DMS153 treated with DMSO at 0.1 percent for 48 hours (cell line): ENCODE data around the gene LRRN4CL.
"Not testable (repeated sequence)": the region's sequence is repeated elsewhere in the genome, so short reads cannot be mapped to it uniquely, and the experiment has no call there.

Source experiments
- DNase-seq: peaks from one replicate; lab custom pipeline; 2025; ENCODE audit not compliant: unreplicated experiment; lab: John Stamatoyannopoulos, UW

LRRN4CL gene

DNA sequence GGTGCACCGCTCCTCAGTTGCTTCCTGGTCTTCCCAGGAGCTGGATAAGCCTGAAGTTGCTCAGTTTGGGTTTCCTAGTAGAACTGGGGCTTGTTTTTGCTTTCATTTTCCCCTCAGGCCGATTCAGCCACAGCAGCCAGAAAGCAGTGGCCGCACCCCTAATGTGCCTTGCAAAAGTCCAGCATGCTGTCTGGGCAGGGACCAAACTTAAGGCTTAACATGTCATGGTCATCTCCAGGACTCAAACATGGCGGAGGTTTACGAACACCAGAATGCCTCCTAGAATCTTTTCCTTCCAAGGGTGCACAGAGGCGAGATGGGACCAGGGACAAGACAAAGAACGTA lies 20.6 kb upstream of the LRRN4CL start:
- no peak for DNase-seq

DNA sequence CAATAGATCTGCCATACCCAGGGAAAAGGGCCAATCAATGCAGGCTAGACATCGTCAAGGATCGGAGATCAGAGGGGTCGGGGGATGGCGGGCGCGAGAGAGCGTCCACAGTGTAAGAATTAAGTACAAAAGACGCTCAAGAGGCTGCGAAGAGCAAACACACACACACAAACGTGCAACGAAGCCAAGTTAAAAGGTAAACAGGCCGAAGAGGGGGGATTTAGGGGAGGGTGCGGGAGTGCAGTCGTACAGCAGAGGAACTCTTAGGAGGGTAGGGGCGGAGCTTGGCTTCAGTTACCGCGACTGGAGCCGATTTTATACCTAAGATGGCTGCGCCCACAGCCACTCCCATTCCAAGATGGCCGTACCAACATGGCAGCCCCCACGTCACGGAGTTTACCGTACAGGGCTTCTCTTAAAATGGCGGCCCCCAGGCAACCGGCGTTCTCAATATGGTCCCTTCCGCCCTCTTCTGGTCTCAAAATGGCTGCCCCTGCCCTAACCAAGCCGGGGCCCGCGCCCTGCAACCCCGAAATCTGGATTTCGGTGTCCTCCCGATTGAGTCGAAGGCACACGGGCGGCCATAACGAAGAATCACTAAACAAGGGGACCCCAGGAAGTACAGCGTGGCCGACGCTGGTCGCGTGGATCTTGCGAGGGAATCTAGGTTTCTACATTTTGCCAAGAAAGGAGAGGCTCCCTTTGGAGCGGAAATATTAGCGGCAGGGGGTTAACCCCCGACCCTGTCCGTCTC lies 20.1 kb upstream of the LRRN4CL start:
- DNase-seq = peak; percentile 99

DNA sequence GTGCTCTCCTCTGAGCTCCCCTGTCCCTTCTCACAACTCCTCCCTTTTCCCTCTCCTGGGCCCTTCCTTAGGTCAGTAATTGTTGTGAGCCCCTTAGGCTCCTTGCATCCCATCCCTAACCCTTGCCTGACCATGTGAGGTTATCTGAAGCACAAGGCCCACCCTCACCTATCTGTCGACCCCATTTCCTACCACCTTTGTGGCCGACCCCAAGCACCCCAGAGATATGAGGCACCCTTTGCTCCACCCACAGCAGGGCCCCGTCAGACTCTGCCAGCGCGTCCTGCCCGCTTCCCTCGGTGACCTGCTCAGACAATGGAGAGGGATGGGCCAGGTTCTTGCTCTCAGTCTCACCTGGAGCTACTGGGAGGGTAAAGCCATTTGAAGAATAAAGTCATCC lies 19.5 kb upstream of the LRRN4CL start:
- peak; percentile 62 for DNase-seq

DNA sequence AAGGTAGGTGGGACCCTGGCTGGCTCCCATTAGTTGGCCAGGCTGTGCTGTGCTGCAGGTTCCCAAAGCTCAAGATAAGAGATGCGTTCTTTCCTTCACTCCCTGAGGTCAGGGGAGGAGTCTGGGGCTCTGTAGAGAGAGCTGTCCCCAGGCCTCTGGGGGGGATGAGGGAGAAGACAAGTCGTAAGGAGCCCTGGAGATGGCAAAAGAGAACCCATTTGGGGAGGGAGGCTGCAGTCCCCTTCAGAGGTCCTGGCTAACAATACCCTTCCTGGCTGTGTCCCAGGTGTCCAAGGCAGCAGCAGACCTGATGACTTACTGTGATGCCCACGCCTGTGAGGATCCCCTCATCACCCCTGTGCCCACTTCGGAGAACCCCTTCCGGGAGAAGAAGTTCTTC lies 19.1 kb upstream of the LRRN4CL start:
- DNase-seq = no peak

DNA sequence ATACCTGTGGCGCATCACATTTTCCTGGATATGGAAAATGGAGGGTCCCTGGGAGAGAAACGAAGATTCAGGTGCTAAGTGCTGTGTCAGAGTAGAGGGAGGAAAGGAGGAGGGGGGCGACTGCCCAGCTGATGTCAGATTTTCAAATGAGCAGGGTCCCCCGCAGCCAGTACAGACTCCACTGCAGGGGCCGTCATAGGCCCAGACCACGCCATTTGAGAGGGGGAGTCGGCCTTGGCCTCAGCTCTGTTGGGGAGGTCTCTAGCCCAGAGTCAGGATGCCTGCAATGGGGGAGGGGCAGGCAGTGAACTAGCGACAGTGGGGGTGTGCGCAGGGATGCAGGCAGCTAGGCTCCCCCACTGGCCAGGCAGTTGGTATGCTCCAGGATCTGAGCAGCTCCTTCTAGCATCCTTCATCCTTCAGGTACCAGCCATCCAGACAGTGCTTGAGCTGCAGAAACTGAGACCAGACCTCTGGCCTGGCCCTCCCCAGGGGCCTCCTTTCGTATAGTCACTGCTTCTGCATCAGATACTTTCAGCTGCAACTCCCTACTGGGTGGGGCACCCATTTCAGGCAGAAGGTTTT lies 18.0 kb upstream of the LRRN4CL start, which contains the start of the genes BSCL2 and GNG3:
TSS of gene BSCL2 (minus strand) at position 148 of the 585 bp plus-strand sequence. CDS start 229 bp downstream, outside the sequence.
TSS of gene GNG3 (plus strand) at position 400 of the 585 bp plus-strand sequence. CDS start 620 bp downstream, outside the sequence.
- DNase-seq = peak; percentile 46

DNA sequence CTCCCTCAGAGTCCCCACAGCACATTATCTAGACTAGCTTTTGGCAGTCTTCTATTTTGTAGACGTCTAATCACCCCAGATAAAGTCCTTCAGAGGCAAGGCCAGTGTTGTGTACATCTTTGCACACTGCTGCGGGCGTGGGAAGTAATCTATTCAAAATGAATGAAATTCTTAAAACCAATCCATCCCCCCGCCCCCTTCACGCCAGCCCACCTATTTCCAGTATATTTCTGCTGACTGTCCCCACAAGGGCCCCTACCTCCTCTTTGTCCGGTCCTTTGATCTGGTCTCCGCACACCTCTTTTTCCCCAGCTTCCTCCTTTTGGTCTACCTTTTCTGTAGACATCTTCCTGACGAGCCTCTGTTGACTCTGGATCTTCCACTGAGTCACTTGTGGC lies 17.5 kb upstream of the LRRN4CL start:
- DNase-seq = no peak

DNA sequence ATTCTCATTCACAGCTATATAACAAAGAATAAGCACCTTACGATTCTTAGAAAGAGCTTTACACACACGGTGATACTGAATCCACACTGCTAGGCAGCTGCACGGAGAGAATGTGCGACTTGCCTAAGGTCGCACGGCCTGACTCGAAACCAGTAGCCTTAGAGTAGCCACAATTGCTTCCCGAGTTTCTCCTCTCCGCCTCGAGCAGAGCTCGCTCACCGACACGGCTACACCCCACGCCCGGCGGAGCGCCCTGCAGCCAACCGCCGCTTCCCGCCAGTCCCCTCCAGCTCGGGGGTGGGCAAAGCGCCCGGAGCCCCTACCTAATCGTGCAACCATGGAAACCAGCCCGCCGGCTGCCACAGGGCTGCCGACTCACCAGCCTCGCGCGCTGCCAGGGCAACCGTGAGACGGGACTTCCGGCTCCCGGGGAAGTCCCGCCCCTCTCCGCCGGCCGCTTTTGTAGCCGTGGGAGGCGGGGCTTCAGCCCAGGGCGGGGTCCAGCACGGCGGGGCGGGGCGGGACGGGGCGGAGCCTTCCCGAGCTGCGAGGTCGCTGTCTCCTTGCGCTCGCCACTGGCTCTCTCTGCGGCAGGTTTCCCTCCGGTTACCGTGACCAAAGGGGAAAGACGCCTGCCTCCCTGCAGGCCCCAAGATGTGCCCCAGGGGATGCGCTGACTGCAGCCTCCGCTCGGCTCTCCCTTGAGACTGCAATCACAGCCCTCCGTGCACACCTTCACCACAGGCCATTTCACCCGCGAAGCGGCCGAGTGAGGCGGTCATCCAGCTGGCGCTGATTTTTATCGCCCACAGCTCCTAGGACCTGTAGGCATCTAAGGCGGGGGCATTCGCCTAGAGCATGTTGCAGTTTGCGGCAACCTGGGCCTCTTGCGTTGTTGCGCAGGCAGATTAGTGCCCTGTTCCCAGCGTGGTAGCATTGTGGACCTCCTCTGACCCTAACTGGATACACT lies 16.8 kb upstream of the LRRN4CL start:
- peak; percentile 88 for DNase-seq

DNA sequence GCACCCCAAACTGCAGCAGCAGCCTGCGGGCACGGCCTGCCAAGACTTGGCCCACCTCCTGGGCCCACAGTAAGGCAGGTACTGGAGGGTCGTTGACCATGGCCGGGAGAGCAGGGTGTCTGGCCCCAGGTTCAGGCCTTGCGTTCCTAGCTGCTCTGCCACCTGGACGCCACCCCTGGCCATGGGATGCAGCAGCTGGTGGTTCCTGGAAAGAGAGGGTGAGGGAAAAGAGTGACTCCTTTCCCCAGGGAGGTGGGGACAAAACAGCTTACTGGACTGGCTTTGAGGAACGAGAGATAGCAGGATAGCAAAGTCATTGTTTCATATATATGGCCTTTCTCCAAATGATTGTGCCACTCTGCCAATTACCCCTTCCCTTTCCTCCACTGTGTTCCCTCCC lies 16.1 kb upstream of the LRRN4CL start:
- DNase-seq = no peak

DNA sequence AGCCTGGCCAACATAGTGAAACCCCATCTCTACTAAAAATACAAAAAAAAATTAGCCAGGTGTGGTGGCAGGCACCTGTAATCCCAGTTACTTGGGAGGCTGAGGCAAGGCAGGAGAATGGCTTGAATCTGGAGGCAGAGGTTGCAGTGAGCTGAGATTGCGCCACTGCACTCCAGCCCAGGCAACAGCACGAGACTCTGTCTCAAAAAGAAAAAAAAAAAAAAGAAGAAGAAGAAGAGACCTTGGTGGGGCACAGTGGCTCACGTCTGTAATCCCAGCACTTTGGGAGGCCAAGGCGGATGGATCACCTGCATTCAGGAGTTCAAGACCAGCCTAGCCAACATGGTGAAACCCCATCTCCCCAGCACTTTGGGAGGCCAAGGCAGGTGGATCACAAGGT lies 14.6 kb upstream of the LRRN4CL start:
- DNase-seq = not testable (repeated sequence)

DNA sequence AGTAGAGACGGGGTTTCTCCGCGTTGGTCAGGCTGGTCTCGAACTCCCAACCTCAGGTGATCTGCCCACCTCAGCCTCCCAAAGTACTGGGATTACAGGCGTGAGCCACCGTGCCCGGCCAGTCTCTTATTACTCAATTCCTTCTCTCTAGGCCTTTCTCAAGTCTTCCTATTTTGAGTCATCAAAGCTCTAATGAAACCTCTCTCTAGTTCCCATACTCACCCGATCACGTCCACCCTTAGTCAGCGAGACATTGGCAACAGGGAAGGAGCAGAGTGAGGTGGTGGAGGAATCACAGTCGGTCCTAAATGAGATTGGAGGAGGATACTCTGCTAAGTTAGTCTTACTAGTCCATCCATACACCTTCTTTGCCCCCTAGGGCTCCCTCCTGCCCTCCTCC lies 12.9 kb upstream of the LRRN4CL start:
- no peak for DNase-seq

DNA sequence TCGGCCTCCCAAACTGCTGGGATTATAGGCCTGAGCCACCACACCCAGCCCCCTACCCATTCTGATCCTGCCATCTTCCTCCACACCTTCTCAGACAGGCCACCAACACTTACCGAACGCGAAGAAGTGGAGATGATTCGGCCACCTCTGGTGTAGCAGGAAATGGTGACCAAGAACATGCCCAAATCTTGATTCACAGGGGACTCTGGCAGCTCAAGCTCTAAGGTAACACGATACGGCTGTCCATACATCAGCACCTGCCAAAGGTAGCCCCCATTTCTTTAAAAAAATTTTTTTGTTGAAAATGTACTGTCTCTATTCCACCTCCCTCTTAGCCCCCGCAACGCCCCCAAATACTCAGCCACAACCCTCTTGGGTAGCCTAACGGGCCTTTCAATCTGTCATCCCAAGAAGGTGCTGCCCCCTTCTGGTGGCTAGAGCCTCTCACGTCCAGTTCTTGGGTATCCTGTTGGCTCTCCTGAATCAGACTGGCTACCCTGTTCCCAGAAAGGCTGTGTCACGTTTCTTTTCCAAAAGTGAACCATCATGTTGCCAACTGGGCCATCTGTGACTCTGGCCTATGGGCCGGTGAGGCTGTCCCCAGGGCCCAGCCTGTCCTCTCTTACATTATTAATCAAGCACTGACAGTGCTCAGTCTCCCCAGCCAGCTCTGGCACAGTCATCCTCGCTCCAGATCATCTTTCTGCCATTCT lies 5.3 kb upstream of the LRRN4CL start:
- DNase-seq = peak; percentile 44

DNA sequence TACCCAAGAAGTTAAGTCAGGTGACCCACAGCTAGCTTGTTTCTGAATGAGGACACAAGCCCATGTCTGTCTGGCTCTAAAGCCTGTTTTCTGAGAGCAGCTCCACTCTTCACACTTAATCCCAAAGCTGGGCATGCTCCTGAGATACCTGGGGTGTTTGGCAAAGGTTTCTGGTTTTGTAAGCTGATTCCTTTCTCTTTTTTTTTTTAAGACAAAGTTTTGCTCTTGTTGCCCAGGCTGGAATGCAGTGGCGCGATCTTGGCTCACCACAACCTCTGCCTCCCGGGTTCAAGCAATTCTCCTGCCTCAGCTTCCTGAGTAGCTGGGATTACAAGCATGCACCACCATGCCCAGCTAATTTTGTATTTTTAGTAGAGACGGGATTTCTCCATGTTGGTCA lies 4.3 kb upstream of the LRRN4CL start:
- DNase-seq = not testable (repeated sequence)

DNA sequence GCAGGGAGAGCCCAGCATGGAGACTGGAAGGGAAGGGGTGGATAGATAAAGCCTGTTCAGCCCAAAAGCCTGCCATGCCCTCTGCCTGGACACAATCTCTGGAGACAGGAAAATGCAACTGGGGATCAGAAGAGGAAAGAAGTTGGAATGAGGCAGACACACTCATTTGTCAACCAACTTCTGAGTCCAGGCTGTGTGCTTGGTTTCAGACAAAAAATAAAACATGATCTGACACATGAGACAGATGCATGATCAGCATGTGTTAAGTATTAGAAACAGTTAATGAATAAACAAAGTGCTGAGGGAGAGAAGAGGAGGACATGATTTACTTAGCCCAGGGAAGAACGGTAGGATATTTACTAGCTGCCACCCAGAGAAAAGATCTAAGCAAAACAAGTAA lies 839 bp downstream of the LRRN4CL start:
- no peak for DNase-seq

DNA sequence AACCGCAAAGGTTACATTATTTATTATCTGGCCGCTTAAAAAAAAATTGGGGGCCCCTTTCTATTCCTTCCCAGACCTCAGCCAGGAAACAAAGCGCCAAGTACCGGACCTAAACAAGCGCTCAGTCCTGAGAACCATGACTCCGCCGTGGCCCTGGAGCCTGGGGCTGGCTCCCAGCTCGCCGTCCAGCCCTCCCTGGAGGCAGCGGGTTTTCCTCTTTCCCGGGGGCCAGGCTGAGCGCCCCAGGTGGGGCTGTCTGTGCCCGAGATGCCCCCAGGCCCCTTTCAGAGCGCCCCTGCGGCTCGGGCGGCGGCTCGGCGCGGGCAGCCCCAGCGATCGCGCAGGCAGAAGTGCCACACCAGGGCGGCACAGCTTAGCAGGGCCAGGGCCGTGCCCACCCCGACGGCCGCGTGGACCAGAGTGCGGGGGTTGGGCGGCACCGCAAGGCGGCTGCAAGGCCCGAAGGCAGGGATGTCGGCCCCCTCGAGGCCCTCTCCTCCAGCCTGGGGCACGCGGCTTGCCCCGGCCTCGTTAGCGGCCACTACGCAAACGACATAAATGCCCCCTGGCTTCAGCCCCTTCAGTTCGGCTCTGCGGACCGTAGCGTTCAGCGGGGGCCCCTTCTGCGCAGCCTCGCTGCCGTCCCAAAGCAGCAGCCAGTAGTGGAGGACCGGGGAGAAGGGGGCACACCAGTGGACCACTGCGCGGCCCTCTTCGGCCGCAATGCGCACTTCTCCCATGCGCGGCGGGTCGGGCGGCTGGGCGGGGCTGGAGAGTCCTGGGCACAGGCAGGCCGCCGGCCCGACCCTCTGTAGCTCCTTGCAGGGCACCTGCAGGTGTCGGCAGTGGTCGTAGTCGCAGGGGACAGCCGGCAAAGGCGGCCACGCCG lies 1.6 kb downstream of the LRRN4CL start:
- DNase-seq = no peak

DNA sequence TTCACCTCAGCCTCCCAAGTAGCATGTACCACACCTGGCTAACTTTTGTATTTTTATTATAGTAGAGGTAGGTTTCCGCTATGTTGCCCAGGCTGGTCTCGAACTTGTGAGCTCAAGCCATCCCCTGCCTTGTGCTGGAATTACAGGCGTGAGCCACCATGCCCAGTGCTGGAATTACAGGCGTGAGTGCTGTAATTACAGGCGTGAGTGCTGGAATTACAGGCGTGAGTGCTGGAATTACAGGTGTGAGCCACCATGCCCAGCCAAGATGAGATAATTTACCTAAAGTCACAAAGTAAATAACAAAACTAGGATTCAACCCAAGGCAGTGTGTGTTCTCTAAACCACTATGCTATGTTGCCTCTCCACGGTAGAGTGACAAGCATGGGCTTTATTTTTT lies 6.8 kb downstream of the LRRN4CL start:
- DNase-seq = no peak

DNA sequence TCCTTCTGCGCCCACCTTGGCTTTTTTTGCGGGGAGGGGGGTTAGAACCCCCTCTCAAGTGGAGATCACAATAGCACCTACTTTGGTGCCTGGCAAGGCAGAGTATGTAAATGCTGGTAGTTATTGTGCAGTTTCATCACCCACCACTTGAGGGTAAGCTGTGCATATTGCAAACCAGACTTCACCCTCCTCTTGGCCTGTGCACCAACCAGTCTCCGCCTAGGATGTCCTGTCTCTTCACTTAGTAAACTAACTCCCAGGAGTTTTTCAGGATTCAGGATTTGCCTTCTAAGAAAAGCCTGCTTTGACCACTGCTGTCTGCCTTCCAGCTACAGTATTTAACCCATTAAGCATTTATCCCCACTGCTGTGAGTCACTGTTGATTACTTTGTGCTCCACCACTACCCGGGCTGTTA lies 8.5 kb downstream of the LRRN4CL start:
- DNase-seq = peak; percentile 68

DNA sequence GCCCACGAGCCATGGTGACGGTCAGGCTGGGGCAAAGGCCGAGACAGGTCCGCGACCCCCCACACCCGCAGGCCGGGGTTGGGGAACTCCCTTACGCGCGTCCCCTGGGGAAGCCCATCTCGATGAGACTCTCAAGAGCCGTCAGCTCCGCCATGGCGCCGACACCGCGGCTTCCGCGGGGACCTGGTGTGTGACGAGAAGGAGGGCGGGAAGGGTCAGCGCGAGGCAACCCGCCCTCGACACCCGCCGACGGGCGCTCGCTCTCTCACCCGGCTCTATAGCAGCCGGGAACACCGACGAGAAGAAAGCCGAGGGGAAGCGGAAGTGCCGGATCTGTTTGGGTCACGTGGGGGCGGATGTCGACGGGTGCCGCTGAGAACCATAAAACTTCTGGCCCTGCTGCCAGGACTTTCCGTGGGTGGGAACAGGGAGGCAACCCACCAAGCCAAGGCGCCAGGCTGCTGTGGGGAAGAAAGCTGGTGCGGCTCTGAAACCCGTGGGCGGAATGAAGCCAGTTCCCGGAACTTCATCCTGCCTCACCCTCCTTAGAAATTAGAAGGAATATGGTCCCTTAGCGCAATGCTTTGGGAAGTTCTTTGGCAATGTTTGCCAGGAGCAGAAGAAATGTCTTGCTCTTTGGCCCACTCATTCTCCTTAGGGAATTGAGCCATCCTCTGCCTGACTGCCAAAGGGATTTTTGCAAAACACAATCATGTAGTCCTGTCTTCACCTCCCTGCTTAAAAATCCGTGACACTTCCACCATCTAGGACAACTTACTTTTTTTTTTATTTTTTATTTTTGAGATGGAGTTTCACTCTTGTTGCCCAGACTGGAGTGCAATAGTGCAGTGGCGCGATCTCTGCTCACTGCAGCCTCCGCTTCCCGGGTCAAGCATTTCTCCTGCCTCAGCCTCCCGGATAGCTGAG lies 10.3 kb downstream of the LRRN4CL start, which contains the start of gene UBXN1:
TSS of gene UBXN1 (minus strand) at position 304 of the 927 bp plus-strand sequence. CDS start at position 154, 150 bp downstream.
- peak; percentile 68 for DNase-seq

DNA sequence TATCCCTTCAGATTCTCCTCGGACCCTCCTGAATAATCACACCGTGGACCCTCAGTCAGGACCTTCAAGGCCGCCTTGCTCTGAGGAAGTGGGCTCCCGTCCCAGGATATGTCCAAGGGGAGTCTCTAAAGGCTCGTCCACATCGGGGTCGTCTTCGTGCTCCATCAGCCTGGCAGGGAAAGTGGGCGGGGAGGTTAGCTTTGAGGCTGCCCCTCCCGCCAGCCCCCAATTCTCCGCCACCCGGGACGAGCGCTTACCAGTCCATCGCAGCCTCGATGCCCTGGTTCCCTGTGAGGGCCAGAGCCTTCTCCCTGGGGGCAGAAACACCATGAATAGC lies 10.9 kb downstream of the LRRN4CL start:
- DNase-seq = no peak

DNA sequence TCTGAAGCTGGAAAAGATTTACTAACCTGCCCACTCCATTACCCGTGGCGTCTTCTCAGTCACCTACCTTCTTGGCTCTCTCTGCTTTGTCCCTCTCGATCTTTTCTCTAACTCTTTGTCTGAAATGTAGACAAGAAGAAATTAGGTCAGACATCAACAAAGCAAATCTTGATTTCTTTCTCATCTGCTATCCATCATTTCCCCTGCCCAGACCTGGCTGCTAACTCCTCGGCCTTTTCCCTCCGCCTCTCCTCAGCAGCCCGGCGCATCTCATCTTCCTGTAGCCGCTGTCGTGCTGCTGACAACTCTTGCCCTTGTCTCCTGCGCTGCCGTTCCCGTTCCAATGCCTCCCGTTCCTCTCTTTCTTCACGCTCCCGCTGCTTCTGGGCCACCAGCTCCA lies 11.6 kb downstream of the LRRN4CL start:
- DNase-seq = no peak
